COLO668 (cell line): ENCODE results near the gene GABBR1.

Experiments used
- DNase-seq: peaks from one replicate; lab custom pipeline; 2025; ENCODE audit not compliant: unreplicated experiment; lab: John Stamatoyannopoulos, UW

GABBR1 gene

GRCh38 chr6:29528988-29529560, 103.9 kb downstream of the GABBR1 start:
- DNase-seq: no peak

GRCh38 chr6:29528300-29528931, 104.6 kb downstream of the GABBR1 start:
- no peak for DNase-seq

GRCh38 chr6:29527564-29527963, 105.4 kb downstream of the GABBR1 start:
- no peak for DNase-seq

GRCh38 chr6:29527126-29527525, 105.9 kb downstream of the GABBR1 start:
- DNase-seq: no peak

GRCh38 chr6:29525311-29525639, 107.7 kb downstream of the GABBR1 start:
- no peak for DNase-seq

GRCh38 chr6:29524444-29525310, 108.3 kb downstream of the GABBR1 start:
- no peak for DNase-seq

- DNase-seq: no peak
These were observed 108.9 kb downstream of the GABBR1 start for GRCh38 chr6:29524044-29524443.

- DNase-seq: no peak
These were observed 110.8 kb downstream of the GABBR1 start for GRCh38 chr6:29522227-29522626.

GRCh38 chr6:29521006-29521680, 111.8 kb downstream of the GABBR1 start:
- DNase-seq: no peak

- no peak for DNase-seq
These were observed 112.8 kb downstream of the GABBR1 start for GRCh38 chr6:29520232-29520631.

GRCh38 chr6:29519291-29520010, 113.5 kb downstream of the GABBR1 start:
- no peak for DNase-seq

GRCh38 chr6:29517728-29518440, 115.1 kb downstream of the GABBR1 start:
- DNase-seq: no peak

GRCh38 chr6:29517245-29517644, 115.7 kb downstream of the GABBR1 start:
- DNase-seq: no peak

GRCh38 chr6:29516108-29516507, 116.9 kb downstream of the GABBR1 start:
- DNase-seq: peak; percentile 4

GRCh38 chr6:29510746-29511300, 122.2 kb downstream of the GABBR1 start:
- no peak for DNase-seq

GRCh38 chr6:29510202-29510601, 122.8 kb downstream of the GABBR1 start:
- DNase-seq: no peak
